Hepatocyte (in vitro differentiated cells): ENCODE measurements around the gene SCTR.

Experiments used
- CTCF ChIP-seq: fragments of 200-600 bp; sonication (generic); IDR thresholded peaks from 2 replicates; pipeline ENCODE4 v1.5.1; 2016; ENCODE audit warnings: antibody characterized with exemption, mild to moderate bottlenecking; ENCODE audit not compliant: poor library complexity
- EZH2 ChIP-seq: fragments of 200-600 bp; sonication (generic); IDR thresholded peaks from 2 replicates; pipeline ENCODE4 v1.6.1; 2016; ENCODE audit warnings: antibody characterized with exemption, mild to moderate bottlenecking, borderline replicate concordance
- EZH2phosphoT487 ChIP-seq: fragments of 200-600 bp; sonication (generic); IDR thresholded peaks from one replicate; pipeline ENCODE4 v1.6.1; 2018; ENCODE audit warnings: antibody characterized with exemption, mild to moderate bottlenecking, low read depth, moderate library complexity; ENCODE audit not compliant: unreplicated experiment, severe bottlenecking

- TF ChIP-seq CTCF: no peak
- no peak for TF ChIP-seq EZH2
- no peak for TF ChIP-seq EZH2phosphoT487
These were observed 27.6 kb downstream of the SCTR start for GRCh38 chr2:119496682-119497081.
